ENCODE results near the gene PSAT1.
A peak's percentile ranks its signal among the peaks of the same experiment; 100 is the strongest.

PSAT1 gene

DNA sequence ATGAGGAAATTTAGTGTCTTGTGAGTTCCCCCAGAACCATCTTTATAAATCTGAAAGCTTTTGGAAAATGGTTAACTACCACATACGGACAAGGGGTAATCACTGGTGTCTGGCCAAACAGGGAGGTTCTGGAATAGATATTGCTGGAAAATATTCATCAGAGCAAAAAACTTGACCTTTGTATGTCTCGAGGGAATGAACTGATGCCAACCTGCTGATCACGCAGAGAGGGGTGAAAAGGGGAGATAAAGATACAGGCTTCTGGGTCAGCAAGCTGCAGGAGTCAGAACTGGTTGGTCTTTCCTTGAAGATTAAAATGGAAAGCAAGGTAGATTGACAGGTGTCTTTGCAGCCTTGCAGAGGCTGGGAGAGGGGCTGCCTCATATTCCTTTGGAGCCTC, 35.5 kb downstream of the PSAT1 start:
- TF ChIP-seq CTCF (conservative IDR thresholded peaks at IDR 0.05), result no peak
- no peak overlapping the region for H3K27ac ChIP-seq

GRCh38 chr9:78348848-78349247, 51.9 kb downstream of the PSAT1 start:
- H3K27ac ChIP-seq, result no peak overlapping the region
- no peak for TF ChIP-seq CTCF (conservative IDR thresholded peaks at IDR 0.05)

DNA sequence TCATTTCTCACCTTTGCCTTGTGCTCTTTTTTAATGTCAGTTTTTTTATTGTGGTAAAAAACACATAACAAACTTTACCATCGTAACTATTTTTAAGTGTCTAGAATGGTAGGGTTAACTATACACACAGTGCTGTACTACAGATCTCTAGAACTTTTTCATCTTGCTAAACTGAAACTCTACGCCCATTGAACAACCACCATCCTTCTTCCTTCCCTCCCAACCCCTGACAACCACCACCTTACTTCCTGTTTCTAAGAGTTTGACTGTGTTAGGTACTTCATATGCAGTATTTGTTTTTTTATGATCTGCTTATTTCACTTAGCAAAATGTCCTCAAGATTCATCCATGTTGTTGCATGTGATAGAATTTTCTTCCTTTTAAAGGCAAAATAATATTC, 54.9 kb downstream of the PSAT1 start:
- no peak for TF ChIP-seq CTCF (conservative IDR thresholded peaks at IDR 0.05)
- H3K27ac ChIP-seq, result no peak overlapping the region

- TF ChIP-seq CTCF (conservative IDR thresholded peaks at IDR 0.05), result no peak
- H3K27ac ChIP-seq, result peak overlapping the region; percentile 25
These were observed 57.5 kb downstream of the PSAT1 start for GRCh38 chr9:78354324-78354973.

DNA sequence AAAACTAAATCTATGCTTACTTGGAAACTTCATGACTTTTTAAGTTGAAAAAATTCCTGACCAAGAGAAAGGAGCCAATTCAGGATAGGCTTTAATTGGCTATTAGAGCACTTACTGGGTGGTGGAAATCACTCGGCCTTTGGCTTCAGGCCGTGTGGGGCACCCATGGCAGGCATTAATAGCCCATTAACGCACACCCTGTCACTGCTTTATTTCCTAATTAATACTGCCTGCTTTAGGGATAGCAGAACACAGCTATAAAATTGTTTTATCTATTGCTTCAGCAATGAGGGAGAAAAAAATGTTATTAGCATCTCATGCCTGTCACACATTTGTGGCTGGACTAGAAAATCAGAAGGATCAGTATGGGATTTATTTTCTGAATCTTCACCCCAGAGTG, 58.1 kb downstream of the PSAT1 start:
- peak overlapping the region; percentile 25 for H3K27ac ChIP-seq
- no peak for TF ChIP-seq CTCF (conservative IDR thresholded peaks at IDR 0.05)

GRCh38 chr9:78356634-78357033, 59.7 kb downstream of the PSAT1 start:
- no peak for TF ChIP-seq CTCF (conservative IDR thresholded peaks at IDR 0.05)

GRCh38 chr9:78357165-78357873, 60.4 kb downstream of the PSAT1 start:
- TF ChIP-seq CTCF (conservative IDR thresholded peaks at IDR 0.05), result no peak
- H3K27ac ChIP-seq, result no peak overlapping the region

More at GRCh38 chr9:78356634-78357033, 59.7 kb downstream of the PSAT1 start:
- no peak overlapping the region for H3K27ac ChIP-seq
